Measurements from ENCODE around the gene SLC35A5.

SLC35A5 gene

DNA sequence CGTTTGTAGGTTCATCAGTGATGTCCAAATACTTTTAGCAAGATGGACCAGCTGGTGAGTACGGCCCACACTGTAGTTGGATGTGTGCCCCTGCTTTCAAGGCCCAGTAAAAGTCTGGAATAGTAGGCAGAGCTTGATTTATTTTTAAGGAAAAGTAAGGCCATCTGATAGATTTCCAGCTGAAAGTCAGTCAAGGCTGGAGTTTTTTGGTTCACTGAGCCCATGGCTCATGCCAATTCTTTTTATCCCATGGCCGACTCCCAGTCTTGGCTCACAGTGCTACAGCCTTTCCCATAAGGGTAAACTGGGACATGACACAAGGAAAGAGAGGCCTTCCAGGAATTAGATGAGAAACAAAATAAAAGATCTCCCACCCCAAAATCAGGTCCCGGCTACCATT is 65.6 kb downstream of the SLC35A5 start:
- DNase-seq = no peak

DNA sequence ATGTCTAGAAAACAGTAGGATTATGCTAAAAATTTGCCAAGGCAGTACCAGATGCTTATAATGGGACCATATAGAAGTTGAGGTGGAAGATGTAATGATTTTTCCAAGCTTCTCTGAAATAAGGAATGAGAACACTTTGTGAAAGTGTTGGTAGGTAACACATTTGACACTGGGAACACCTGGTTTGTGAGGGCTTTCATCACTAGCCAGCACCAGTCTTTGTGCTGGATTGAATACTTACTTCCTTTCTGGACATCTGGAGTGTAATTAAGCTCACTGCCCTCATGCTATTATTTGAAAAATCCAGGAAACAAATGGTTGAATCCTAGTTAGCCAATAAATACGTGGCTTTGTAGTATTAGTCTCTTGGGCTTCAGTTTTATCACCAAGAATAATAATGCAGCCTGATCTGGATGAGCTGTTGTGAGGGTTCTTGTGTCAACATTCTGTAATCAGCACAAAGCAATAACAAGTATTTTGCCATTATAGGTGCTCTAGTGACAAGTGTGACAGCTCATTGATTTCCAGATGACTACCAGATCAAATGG is 66.1 kb downstream of the SLC35A5 start:
- DNase-seq = no peak

DNA sequence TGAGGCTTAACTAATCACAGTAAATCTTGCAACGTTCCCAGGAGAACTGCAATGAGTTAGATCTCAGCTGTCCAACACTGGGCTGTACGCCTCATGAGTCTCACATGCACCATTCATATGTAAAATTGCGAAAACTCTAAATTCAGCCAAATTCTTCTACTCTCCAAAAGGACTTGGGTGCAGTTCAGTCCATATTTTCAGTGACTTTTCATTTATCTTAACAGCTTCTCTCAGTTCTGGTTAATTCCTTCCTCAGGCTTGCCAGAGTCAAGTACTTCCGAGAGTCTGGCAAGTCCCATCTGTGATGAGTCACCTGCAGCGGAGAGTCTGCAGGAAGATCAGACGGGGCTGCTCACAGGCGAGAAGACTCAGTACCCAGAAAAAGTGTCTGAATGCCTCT is 67.6 kb downstream of the SLC35A5 start:
- no peak for DNase-seq

DNA sequence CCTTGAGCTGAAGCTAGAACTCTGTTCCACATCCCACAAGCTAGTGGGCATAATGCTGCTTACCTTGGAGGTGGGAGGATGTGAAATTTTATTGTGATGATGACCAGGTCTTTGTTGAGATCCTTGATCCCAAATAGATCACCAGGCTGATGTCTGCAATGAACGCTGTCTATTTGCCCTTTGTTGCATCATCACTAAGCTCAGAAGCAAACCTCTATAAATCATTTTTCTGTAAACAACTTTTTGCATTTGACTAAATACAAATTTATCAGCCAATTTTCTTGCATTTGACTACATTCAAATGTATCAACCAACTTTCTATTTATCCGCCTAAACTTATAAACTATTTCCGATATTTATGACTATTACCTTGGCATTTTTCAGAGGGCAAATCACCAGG is 69.4 kb downstream of the SLC35A5 start:
- no peak for DNase-seq

DNA sequence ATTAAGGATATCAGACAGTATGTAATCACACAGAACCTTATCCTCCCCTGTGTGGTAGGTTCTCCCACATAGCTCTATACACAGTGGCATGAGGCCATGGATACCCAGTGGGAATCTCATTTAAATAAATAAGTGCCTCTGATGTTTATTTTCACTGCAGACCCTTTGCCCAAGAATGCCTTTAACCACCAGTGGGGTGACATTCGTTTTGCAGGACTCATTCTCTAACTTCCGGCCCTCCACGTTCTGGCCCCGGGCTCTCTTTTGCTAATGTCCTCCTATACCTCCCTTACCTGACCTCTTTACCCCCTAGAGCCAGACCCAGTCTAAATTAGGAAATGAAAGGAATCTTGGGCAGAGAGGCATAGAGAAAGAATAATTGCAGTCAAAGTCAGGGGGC is 70.8 kb downstream of the SLC35A5 start:
- DNase-seq = no peak

DNA sequence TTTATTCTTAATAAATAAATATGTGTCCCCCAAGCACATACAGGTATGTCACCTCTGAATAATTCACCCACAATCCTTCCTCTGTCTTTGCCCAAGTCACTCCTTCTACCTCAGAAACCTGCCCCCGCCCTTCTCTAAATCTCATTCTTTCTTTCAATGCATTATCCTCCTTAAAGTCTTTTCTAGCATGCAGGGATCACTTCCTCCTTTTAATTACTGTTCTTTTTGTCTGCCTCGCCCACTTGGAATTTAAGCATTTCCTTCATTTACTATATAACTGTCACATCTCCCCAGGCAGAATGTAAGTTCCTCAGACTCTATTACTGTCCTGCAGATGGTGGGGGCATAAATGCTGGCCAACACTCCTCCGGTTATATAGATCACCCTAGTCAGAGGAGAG is 71.3 kb downstream of the SLC35A5 start:
- no peak for DNase-seq

DNA sequence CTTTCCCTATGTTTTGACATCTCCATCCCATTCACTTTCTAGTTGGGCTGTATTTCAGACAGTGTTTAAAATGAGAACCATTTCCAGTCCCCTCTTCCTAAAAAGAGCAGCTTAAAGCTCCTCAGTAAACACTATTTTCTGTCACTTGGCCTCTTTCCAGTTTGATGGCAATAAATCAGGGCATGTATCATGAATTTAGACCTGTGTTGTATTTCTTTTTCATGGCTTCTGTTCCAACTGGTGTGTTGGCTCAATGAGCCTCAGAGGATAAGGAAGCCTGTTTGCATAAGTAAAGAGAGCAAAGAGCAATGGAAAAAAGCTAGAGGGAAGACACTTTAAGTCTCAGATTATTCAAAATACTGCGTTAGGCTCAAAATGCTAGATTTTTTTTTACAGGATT is 71.9 kb downstream of the SLC35A5 start:
- no peak for DNase-seq

DNA sequence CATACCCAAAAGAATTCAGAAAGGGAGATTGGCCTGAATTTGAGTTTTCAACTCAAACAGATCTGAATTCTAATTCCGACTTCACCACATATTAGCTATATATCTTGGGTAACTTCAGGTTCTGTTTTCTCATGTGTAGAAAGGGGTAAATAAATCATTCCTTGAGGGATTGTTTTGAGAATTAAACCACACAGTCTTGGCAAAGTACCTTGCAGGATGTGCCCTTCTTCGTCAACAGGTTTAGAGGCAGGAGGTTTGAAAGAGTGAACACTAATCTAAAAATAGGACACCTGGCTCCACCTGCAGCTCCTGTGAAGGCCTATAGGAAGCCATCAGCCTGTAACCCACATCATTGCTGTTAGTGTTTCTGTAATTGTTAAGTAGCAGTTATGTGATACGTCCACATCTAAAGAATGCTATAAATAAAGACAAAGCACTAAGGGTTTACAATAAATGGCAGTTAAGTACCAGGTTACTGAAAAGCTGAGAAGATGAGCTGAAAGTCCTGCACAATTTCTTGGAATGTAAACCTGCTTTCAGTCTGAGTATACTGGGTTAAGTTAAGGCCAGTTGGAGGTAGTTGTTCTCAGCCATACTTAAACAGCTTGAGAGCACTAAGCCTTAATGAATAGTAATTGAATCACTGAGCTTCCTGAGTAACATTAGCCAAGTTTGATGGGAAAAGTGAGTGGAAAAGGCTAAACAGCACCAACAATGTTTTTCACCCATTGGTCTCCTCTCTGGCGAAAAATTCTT is 73.1 kb downstream of the SLC35A5 start:
- no peak for DNase-seq
